Thyroid gland (tissue), 4 donors: ENCODE results near the gene TMEM11.

Source experiments
- CTCF ChIP-seq, 6 experiments: fragments of 200-600 bp in 3 of 6; fragments of 450-650 bp in 3 of 6; sonication (generic) in 3 of 6; IDR thresholded peaks; one replicate each; pipeline ENCODE4 v1.5.1; 2016 to 2019; ENCODE audit warnings: antibody characterized with exemption in 6 of 6, mild to moderate bottlenecking in 2 of 6, inconsistent platforms in 1 of 6, moderate library complexity in 1 of 6
- POLR2A ChIP-seq, 2 donors: fragments of 450-650 bp; IDR thresholded peaks; one replicate each; pipeline ENCODE4 v1.6.1; 2017; ENCODE audit warnings: antibody characterized with exemption in 2 of 2, mild to moderate bottlenecking in 2 of 2, moderate library complexity in 1 of 2

DNA sequence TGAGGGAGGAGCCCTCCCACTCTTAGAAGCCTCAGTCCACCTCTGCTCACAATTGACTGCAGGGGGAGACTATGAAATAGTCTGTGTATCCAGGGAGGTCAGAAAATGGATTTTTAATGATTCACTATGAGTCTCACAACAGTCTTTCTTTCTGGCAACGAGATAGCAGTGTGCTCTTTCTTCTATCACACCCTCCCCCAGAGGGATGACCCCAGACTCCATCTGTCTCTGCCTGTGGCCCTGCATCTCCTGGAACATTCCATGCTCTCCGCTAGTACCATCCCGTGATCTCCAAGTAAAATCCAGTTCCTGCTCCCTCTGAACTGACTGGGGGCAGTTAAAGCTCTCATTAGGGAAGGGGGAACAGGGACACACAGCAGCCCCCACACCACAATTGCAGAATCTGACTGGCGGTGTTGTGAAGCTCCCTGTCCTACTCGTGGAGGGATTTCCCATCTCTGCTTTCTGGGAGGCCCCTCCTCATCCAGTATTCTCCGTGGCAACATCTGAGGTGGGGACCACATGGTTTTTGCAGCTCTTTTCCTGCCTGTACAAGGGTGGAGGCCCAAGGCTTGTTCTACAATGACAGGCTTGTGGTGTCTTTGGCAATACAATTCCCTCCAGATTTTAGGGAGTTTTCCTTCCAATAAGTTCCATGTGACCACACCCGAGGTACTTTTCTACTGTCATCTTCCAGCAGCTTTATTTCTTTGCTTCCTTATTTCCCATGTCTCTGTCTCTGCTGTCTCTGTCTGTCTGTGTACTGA is 19.8 kb upstream of the TMEM11 start:
- TF ChIP-seq CTCF (IDR thresholded peaks at IDR 0.05) (no peak), POLR2A (IDR thresholded peaks at IDR 0.05) (no peak)
